Measurements from ENCODE around the gene AIG1.

The AIG1 gene

DNA sequence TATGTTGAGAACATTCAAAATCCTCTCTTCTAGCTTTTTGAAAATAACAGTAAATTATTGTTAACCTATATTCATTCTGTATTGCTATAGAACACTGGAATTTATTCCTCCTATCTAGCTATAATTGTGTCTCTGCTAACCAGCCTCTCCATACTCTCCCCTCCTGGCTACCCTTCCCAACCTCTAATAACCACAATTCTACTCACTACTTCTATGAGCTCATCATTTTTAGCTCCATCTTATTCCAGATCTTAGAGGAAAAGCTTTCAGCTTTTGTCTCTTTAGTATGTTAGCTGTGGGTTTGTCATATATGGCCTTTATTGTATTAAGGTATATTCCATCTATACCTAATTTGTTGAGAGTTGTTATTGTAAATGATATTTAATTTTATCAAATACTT lies 108.8 kb downstream of the AIG1 start:
- no peak for DNase-seq

DNA sequence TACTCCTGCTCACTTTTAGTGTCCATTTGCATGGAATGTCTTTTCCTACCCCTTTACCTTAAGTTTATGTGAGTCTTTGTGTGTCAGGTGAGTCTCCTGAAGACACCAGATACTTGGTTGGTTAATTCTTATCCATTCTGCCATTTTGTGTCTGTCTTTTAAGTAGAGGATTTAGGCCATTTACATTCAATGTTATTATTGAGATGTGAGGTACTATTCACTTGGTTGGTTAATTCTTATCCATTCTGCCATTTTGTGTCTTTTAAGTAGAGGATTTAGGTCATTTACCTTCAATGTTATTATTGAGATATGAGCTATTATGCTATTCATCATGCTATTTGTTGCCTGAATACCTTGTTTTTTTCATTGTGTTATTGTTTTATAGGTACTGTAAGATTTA lies 113.8 kb downstream of the AIG1 start:
- DNase-seq, result no peak

DNA sequence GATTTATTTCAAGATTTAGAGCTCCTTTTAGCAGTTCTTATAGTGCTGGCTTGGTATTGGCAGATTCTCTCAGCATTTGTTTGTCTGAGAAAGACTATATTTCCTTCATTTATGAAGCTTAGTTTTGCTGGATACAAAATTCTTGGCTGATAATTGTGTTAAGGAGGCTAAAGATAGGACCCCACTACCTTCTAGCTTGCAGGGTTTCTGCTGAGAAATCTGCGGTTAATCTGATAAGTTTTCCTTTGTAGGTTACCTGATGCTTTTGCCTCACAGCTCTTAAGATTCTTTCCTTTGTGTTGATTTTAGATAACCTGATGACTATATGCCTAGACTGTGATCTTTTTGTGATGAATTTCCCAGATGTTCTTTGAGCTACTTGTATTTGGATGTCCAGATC lies 114.3 kb downstream of the AIG1 start:
- DNase-seq, result no peak

- DNase-seq, result no peak
Measured at GRCh38 chr6:143176090-143177021, 115.7 kb downstream of the AIG1 start.

GRCh38 chr6:143177706-143178105 lies 117.0 kb downstream of the AIG1 start:
- no peak for DNase-seq

GRCh38 chr6:143179096-143179495 lies 118.4 kb downstream of the AIG1 start:
- DNase-seq, result no peak

DNA sequence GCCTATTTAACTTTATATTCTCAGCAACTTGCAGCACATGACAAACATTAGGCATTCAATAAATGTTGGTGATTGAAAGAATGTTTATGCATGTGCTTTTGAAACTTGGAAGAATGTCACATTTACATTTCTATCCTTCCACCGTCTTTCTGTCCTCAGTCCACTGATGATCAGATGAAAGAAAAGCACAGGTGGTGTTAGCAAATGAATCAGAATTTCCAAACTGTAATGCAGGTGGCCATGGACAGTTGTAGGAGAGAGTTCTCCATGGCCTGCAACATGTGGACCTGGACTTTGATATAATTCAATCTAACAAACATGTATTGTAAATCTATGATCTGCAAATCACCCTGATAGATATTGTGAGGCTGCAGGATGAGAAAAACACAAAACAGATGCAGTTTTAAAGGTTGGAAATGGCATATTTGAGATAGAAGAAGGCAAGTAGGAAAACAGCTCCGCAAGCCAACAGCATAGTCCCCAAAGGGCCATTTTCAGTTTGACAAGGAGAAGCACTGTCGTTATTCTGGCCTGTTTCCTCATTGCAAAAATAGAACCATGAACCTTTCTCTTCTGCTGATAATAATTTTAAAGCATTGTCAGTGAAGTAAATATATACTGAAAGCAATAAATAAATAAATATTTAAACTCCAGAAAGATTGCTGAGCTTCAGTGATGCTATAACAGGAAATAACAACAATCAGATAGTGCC lies 119.4 kb downstream of the AIG1 start:
- DNase-seq, result no peak

DNA sequence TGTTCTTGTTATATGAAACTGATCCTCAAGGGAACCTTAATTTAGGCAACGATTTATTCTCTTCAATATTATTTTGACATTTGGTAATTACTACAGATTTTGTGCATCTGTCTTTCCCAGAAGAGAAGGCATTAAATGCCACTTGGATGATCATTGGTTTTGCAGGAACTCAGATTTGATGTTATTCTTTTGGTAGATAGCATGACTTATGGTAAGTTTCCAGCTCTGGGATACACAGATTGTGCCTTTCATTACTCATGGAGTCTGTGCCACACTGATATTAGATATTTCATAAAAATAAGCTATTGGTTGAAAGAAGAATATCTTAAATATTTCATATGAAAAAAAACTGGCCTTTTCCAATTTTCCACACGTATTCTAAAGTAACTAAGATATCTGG lies 120.1 kb downstream of the AIG1 start:
- DNase-seq, result no peak

DNA sequence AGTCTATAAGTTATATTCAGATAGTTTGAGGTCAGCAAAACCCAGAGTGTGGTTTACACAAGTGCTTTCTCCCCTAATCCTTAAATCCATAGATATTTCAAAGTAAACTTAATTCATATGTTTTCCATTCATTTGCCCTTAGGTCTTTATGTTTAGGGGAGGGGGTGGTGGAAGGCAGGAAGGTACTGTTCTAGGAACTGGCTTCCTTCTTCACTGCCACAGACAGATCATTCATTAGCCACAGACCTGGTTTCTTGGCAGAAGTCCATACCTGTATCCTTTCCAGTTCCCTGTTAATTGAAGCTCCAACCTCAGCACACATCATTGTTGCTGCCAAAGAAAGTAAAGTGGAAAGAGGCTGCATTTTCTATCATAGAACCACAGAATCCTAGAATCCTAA lies 123.0 kb downstream of the AIG1 start:
- no peak for DNase-seq

GRCh38 chr6:143185288-143185687 lies 124.6 kb downstream of the AIG1 start:
- no peak for DNase-seq

GRCh38 chr6:143187238-143187923 lies 126.7 kb downstream of the AIG1 start:
- no peak for DNase-seq

- DNase-seq, result no peak
Measured at GRCh38 chr6:143188292-143188691, 127.6 kb downstream of the AIG1 start.

GRCh38 chr6:143191361-143191760 lies 130.7 kb downstream of the AIG1 start:
- no peak for DNase-seq

- no peak for DNase-seq
Measured at GRCh38 chr6:143192766-143193165, 132.1 kb downstream of the AIG1 start.

GRCh38 chr6:143193571-143194094 lies 132.9 kb downstream of the AIG1 start:
- no peak for DNase-seq

DNA sequence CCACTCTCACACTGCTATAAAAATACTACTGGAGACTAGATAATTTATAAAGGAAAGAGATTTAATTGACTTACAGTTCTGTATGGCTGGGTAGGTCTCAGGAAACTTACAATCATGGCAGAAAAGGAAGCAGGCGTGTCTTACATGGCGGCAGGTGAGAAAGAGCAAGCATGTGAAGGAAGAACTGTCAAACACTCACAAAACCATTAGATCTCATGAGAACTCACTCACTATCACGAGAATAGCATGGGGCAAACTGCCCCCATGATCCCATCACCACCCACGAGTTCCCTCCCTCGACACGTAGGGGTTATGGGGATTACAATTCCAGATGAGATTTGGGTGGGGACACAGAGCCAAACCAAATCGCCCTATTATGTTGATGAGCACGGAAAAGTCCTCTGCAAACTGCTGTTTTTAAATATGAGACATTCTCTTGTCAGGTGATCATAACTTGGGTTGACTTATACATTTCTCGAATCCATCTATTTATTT lies 133.5 kb downstream of the AIG1 start:
- DNase-seq, result no peak

GRCh38 chr6:143195349-143195845 lies 134.7 kb downstream of the AIG1 start:
- DNase-seq, result no peak

- DNase-seq, result no peak
Measured at GRCh38 chr6:143196525-143197225, 136.0 kb downstream of the AIG1 start.

GRCh38 chr6:143197377-143197776 lies 136.7 kb downstream of the AIG1 start:
- DNase-seq, result no peak

GRCh38 chr6:143198312-143198711 lies 137.6 kb downstream of the AIG1 start:
- no peak for DNase-seq

GRCh38 chr6:143199291-143199690 lies 138.6 kb downstream of the AIG1 start:
- DNase-seq, result no peak

DNA sequence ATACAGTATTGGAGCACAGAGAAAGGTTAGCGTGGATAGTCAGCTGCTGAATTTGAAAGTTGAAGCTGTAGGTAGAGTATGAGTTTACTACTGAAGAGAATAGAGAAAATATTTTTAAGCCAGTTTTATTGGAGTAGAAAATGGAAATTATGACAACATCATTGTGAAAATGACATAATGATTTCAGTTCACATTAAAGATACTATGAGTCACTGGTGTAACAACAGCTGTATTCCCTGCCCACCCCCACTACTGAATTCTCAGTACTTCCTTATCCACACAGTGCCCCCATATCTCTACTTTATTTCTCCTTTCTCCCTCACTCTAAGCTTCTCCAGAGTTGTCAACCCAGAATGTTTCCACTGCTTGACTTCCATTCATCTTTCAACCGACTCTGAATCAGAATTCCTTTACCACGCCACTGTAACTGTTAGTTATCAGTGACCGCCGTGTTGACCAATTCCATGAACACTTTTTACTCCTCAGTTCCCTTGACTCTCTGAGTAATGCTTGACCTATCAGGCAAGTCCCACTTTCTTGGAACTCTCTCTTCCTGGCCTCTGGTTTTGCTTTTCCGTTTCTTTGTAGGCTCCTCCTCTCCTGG lies 139.6 kb downstream of the AIG1 start:
- DNase-seq, result peak; percentile 12 to 18
